BLaER1 treated with 17β-estradiol and CSF1 and Interleukin-3, amounts not matched to agents 10 nM and 100 nM (cell line): ENCODE results near the gene DLG3.

Experiments
- H3K27ac ChIP-seq, 11 experiments: shearing (Covaris generic); formaldehyde crosslinking; 2 replicates each; pipeline ENCODE4 v1.8.1; 2022
- H3K27me3 ChIP-seq, 11 experiments: shearing (Covaris generic); formaldehyde crosslinking; 2 replicates each; pipeline ENCODE4 v1.8.1; 2022
- H3K36me3 ChIP-seq, 11 experiments: shearing (Covaris generic); formaldehyde crosslinking; 2 replicates each; pipeline ENCODE4 v1.8.1; 2022
- H3K4me1 ChIP-seq, 10 experiments: shearing (Covaris generic); formaldehyde crosslinking; 2 replicates each; pipeline ENCODE4 v1.8.1; 2022
- H3K4me2 ChIP-seq, 11 experiments: shearing (Covaris generic); formaldehyde crosslinking; 2 replicates each; pipeline ENCODE4 v1.8.1; 2022
- H3K4me3 ChIP-seq, 10 experiments: shearing (Covaris generic); formaldehyde crosslinking; 2 replicates each; pipeline ENCODE4 v1.8.1; 2022
- H3K9ac ChIP-seq, 11 experiments: shearing (Covaris generic); formaldehyde crosslinking; 2 replicates each; pipeline ENCODE4 v1.8.1; 2022
- H3K9me3 ChIP-seq, 11 experiments: shearing (Covaris generic); formaldehyde crosslinking; replicated peaks in 1 of 11; 2 replicates each; pipeline ENCODE4 v1.8.1; 2022
- H4K20me1 ChIP-seq, 11 experiments: shearing (Covaris generic); formaldehyde crosslinking; 2 replicates each; pipeline ENCODE4 v1.8.1; 2022
- Cebpa-rat ChIP-seq, 11 experiments: shearing (Covaris generic); IDR thresholded peaks; 2 replicates each; pipeline ENCODE4 v1.8.1; 2022

Gene DLG3

DNA sequence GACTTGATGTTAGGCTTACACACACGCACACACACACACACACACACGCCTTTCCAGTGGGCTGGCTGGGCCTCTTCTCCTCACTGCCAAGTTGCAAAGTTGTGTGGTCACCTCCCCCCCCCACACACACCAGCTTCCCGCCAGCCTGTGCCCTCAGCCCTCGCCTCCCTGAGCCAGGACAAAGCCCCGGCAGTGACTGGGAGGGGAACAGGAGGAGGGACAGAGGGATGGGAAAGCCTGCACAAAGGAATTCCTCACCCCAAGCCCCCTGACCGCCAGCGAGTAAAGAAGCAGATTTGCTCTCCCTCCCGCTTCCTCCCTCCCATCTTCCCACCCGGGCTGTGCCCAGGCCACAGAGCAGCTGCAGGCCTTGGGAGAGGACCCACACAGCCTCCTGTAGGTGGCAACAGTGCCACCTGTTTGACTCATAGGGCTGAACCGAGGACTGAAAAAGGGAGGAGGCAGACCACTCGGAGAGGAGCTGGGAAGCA lies 21.7 kb upstream of the DLG3 start, which contains the start of gene GDPD2:
Gene GDPD2, plus strand, starts transcription at position 464 of the 491 bp plus-strand sequence. CDS start 1,671 bp downstream, outside the sequence.
- Histone ChIP-seq H3K27ac (no peak within 1 kb of the TSS), H3K9ac (no peak within 1 kb of the TSS; a peak in 1 of 22 replicates), H3K36me3 (peaks cover 0 to 32% (median 23%) of the 10 kb centered on the region in 11 experiments; a peak in 14 of 22 replicates), H3K9me3 (no peaks in the 10 kb centered on the region), H3K4me1 (peaks cover 0 to 13% (median 5%) of the 10 kb centered on the region in 10 experiments; a peak in 5 of 20 replicates), H3K4me3 (no peak within 1 kb of the TSS; a peak in 1 of 20 replicates), H3K27me3 (peaks cover 75 to 100% (median 97%) of the 10 kb centered on the region in 11 experiments), H3K4me2 (peak within 1 kb of the TSS in 3 of 11 experiments; percentile 24 to 44 (median 31); a peak in 4 of 22 replicates), H4K20me1 (peaks cover 0 to 13% (median 2%) of the 10 kb centered on the region in 11 experiments; a peak in 6 of 22 replicates)
- TF ChIP-seq Cebpa-rat (IDR thresholded peaks at IDR 0.05) = no peak

- no peak for TF ChIP-seq Cebpa-rat (IDR thresholded peaks at IDR 0.05)
- Histone ChIP-seq H3K9ac (no peak overlapping the region), H3K4me3 (no peak overlapping the region), H3K36me3 (peaks cover 0 to 24% (median 15%) of the 10 kb centered on the region in 11 experiments; a peak in 10 of 22 replicates), H3K4me1 (peaks cover 0 to 13% (median 5%) of the 10 kb centered on the region in 10 experiments; a peak in 5 of 20 replicates), H4K20me1 (peaks cover 0 to 13% (median 2%) of the 10 kb centered on the region in 11 experiments; a peak in 6 of 22 replicates), H3K27ac (no peak overlapping the region), H3K27me3 (peaks cover 81 to 100% (median 99%) of the 10 kb centered on the region in 11 experiments), H3K4me2 (no peak overlapping the region), H3K9me3 (no peaks in the 10 kb centered on the region)
Measured at GRCh38 chrX:70423936-70424675, 20.5 kb upstream of the DLG3 start.

DNA sequence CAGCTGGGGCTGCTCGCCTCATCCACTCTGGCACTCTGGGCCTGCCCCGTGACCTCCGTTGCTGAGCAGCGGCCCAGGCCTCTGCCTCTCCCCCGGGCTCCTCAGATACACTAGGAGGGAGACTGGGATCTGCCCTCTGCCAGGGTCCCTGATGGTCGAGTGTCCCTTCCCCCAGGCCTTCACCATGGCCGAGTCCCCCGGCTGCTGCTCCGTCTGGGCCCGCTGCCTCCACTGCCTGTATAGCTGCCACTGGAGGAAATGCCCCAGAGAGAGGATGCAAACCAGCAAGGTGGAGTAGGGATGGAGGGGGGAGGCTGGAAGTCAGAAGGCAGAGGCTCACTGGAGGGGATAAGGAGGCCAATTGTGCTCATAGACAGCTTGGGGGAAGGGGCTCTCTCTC lies 19.8 kb upstream of the DLG3 start:
- Histone ChIP-seq H3K4me2 (no peak overlapping the region), H3K4me3 (no peak overlapping the region), H3K9ac (no peak overlapping the region), H4K20me1 (peaks cover 0 to 13% (median 2%) of the 10 kb centered on the region in 11 experiments; a peak in 6 of 22 replicates), H3K36me3 (peaks cover 0 to 17% (median 8%) of the 10 kb centered on the region in 11 experiments; a peak in 10 of 22 replicates), H3K27me3 (peaks cover 81 to 100% (median 99%) of the 10 kb centered on the region in 11 experiments), H3K4me1 (peaks cover 0 to 14% (median 6%) of the 10 kb centered on the region in 10 experiments; a peak in 7 of 20 replicates), H3K27ac (no peak overlapping the region), H3K9me3 (no peaks in the 10 kb centered on the region)
- no peak for TF ChIP-seq Cebpa-rat (IDR thresholded peaks at IDR 0.05)

GRCh38 chrX:70426286-70427278 lies 18.1 kb upstream of the DLG3 start:
- H3K9me3 ChIP-seq = no peaks in the 10 kb centered on the region
- H3K4me1 ChIP-seq = peaks cover 8 to 27% (median 13%) of the 10 kb centered on the region in 10 experiments; a peak in 10 of 20 replicates
- H3K9ac ChIP-seq = no peak overlapping the region
- no peak overlapping the region for H3K4me3 ChIP-seq
- H3K27ac ChIP-seq = no peak overlapping the region
- peaks cover 88 to 100% (median 99%) of the 10 kb centered on the region in 11 experiments for H3K27me3 ChIP-seq
- H4K20me1 ChIP-seq = peaks cover 0 to 13% (median 2%) of the 10 kb centered on the region in 11 experiments; a peak in 5 of 22 replicates
- H3K36me3 ChIP-seq = no peaks in the 10 kb centered on the region
- no peak overlapping the region for H3K4me2 ChIP-seq
- TF ChIP-seq Cebpa-rat (IDR thresholded peaks at IDR 0.05) = no peak

GRCh38 chrX:70427365-70427764 lies 17.3 kb upstream of the DLG3 start:
- Histone ChIP-seq H3K27me3 (peaks cover 95 to 100% (median 100%) of the 10 kb centered on the region in 11 experiments), H3K4me2 (no peak overlapping the region), H3K36me3 (no peaks in the 10 kb centered on the region), H3K4me1 (peaks cover 8 to 27% (median 13%) of the 10 kb centered on the region in 10 experiments; a peak in 10 of 20 replicates), H4K20me1 (peaks cover 0 to 13% (median 2%) of the 10 kb centered on the region in 11 experiments; a peak in 5 of 22 replicates), H3K9me3 (no peaks in the 10 kb centered on the region), H3K4me3 (no peak overlapping the region), H3K9ac (no peak overlapping the region), H3K27ac (no peak overlapping the region)
- TF ChIP-seq Cebpa-rat (IDR thresholded peaks at IDR 0.05) = no peak

DNA sequence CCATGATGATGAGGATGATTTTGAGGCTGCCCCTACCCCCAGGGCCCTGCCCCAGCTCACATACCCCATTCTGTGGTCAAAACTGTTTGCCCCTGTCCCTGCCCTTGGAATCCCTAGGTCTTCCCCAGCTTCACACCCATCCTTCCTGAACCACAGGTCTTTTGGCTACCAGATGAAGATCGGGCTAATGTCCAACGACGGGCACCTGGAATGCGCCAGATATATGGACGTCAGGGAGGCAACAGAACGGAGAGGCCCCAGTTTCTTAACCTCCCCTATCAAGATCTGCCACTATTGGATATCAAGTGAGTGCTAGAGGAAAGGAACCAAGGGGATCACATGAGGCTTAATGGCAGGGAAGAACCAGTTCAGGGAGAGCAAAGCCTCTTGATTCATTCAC lies 14.9 kb upstream of the DLG3 start:
- no peak overlapping the region for H3K4me3 ChIP-seq
- H3K4me1 ChIP-seq = peaks cover 9 to 24% (median 16%) of the 10 kb centered on the region in 10 experiments; a peak in 16 of 20 replicates
- no peak for TF ChIP-seq Cebpa-rat (IDR thresholded peaks at IDR 0.05)
- no peak overlapping the region for H3K27ac ChIP-seq
- no peaks in the 10 kb centered on the region for H3K9me3 ChIP-seq
- H4K20me1 ChIP-seq = peaks cover 0 to 11% (median 2%) of the 10 kb centered on the region in 11 experiments; a peak in 6 of 22 replicates
- peak overlapping the region in 4 of 11 experiments; percentile 15 to 32 (median 16); a peak in 3 of 22 replicates for H3K4me2 ChIP-seq
- H3K27me3 ChIP-seq = peaks cover 75 to 90% (median 86%) of the 10 kb centered on the region in 11 experiments
- no peaks in the 10 kb centered on the region for H3K36me3 ChIP-seq
- H3K9ac ChIP-seq = no peak overlapping the region

- H3K9ac ChIP-seq = peak overlapping the region; percentile 71 to 84 (median 81); a peak in 15 of 22 replicates
- peak overlapping the region; percentile 58 to 95 (median 84); a peak in 21 of 22 replicates for H3K4me2 ChIP-seq
- H3K4me3 ChIP-seq = peak overlapping the region; percentile 65 to 81 (median 70); a peak in 19 of 20 replicates
- H3K27ac ChIP-seq = peak overlapping the region in 6 of 11 experiments; percentile 71 to 87 (median 82); a peak in 9 of 22 replicates
- peaks cover 73 to 90% (median 85%) of the 10 kb centered on the region in 11 experiments for H3K27me3 ChIP-seq
- TF ChIP-seq Cebpa-rat (IDR thresholded peaks at IDR 0.05) = no peak
- H4K20me1 ChIP-seq = peaks cover 0 to 4% (median 0%) of the 10 kb centered on the region in 11 experiments; a peak in 2 of 22 replicates
- peaks cover 28 to 54% (median 46%) of the 10 kb centered on the region in 10 experiments for H3K4me1 ChIP-seq
- no peaks in the 10 kb centered on the region; a peak in 1 of 22 replicates for H3K9me3 ChIP-seq
- H3K36me3 ChIP-seq = no peaks in the 10 kb centered on the region
Measured at GRCh38 chrX:70432936-70433847, 11.4 kb upstream of the DLG3 start.
